Activated CD4-positive, alpha-beta T cell treated with anti-CD3 and anti-CD28 coated beads, Interleukin-2, amount 50 U/mL, for 4 hours (primary cell): Measurements from ENCODE around the gene LCMT1.
"Not testable (repeated sequence)": the region's sequence is repeated elsewhere in the genome, so short reads cannot be mapped to it uniquely, and the experiment has no call there.

Source experiments
- DNase-seq, 2 experiments: peaks; one replicate each; pipeline ENCODE4 v3.0.0-alpha.2; 2020

The LCMT1 gene

GRCh38 chr16:25097276-25097975, 14.1 kb upstream of the LCMT1 start:
- DNase-seq = no peak

- DNase-seq = no peak
Observed at GRCh38 chr16:25100511-25100910, 11.0 kb upstream of the LCMT1 start.

DNA sequence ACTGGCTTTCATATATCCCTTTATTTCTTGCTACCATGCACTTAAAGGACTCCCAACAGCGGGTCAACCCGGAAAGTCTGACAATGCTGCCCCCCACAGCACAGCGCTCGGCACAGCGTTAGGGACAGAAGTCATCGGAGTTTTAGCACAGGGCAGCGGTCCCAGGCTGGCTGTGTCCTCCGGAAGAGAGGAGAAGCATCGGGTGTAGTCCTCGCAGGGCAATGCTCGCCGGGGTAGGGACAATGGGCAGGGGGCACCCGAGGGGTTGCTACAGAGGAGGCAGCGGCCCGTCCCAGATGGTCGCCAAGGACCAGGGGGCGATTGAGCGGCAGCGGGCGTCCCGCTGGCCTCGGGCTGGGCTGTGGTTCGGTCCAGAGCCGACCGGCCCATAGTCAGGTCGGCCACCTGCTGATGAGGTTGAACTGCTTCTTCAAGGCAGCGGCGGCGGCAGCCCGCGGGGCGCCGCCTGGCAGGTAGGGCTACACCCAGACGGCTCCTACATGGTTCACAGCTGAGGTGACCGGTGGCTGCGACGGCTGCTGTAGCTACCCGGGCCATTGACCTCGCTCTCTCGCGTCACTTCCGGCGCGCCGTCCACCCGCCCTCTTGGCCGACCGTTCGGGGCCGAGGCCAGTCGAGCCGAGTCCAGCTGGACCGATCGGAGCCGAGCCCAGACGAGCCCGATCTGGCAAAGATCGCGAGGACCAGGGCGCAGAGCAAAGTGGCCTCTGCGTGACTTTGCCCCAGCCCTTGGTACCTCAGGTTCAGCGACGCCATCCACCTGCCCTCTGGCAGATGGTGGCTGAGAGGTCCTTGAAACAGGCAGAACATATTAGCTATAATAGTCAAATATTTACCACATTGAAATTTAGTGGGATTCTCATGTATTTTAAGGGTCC, 4.7 kb upstream of the LCMT1 start:
- peak; percentile 35 to 39 for DNase-seq

DNA sequence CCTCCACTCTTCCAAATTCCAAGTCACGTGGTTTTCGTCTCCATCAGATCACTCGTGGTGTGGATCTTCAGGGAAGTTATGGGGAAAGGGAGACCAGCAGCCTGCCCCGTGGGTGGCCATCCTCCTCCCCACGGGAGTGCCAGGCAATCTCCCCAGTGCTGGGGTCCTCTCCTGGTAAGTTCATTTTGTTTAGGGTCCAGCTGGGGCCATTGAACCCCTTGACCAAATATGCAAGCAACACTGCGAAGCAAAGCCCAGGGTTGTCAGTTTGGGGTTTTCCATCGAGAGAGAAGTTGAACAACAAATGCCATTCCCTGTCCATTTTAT, 4.1 kb upstream of the LCMT1 start:
- DNase-seq = no peak

DNA sequence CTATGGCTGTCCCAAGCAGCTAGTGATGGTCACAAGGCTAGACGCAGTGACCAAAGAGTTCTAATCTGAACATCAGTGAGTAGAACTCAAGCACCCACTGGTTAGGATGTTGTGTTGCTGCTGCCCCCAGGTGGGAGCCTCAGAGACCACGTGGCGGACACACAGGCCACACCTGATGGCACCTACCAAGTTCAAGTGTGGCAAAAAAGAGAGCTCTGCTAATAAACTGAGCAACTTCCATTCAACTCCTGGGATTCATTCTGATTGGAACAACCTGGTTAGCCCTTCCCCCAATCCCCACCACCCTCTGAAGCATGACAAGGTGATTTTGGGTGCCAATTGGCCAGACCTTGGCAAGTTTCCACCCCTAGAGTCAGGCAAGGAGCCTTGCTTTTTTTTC, 3.5 kb upstream of the LCMT1 start:
- peak; percentile 27 to 33 for DNase-seq

GRCh38 chr16:25109643-25110042, 1.9 kb upstream of the LCMT1 start:
- no peak for DNase-seq

GRCh38 chr16:25110387-25110947, 1.1 kb upstream of the LCMT1 start:
- peak in 1 of 2 experiments; percentile 2 for DNase-seq

- no peak for DNase-seq
Observed at GRCh38 chr16:25114121-25114520, 2.6 kb downstream of the LCMT1 start.

GRCh38 chr16:25118851-25119578, 7.5 kb downstream of the LCMT1 start:
- DNase-seq = no peak

GRCh38 chr16:25121824-25122600, 10.5 kb downstream of the LCMT1 start:
- no peak for DNase-seq

DNA sequence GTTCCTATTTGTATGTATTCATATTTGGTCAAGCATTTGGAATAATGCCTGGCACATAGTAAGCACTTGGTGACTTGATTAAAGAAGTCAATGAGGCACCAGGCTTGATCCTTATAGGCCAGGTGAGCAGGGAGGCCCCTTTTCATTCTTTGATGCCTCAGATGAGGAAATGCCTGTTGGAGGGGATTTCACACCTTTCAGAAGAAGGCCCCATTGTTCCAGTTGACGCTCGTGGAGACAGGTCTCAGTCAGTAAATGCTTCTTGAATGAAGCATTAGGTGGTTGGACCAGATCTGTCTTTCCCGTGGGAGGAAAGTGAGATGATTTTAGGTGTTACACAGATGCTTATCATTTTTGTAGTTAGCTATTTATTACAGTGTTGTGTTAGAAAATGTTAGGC, 13.0 kb downstream of the LCMT1 start:
- no peak for DNase-seq

DNA sequence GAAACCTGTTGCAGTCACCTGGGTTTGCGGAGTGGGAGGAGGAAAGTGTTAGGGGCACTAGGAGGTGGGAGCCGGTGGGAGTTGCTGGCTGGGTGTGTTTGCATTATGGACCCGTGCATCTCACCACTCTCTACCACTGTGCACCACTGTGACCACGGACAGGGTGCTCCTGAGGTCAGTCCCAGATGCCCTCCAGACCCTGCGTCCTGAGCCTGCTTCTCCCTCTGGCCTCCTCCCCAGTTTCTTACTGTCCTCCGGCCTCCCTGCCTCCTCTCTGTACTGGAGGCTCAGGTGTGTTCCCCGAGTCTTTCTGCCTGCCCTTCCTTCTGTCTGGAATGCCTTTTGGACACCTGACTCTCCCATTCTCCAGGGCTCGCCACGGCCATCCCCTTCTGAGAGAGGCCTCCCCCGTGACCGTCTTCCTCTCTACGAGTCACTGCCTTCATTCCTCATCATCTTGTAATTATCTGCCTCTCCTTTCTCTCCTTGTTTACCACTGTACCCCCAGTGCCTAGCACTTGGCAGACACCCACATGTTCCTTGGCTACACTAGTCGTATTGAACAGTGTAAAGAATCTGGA, 14.6 kb downstream of the LCMT1 start:
- DNase-seq = not testable (repeated sequence)

DNA sequence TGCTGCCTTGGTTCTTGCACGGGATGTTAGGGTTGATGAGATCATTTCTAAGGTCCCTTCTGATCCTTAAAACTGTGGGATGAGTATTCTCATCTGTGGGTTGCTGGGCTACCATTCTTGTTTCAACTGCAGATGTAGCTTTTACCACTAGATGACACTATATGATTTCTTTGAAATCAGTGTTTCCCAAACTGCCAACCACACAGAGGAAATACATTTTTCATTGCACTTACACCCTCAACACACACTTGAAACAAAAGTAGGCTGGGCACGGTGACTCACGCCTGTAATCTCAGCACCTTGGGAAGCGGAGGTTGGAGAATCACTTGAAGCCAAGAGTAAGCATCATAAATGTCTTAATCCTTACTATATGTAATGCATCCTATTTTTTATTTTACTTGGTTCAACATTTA, 15.3 kb downstream of the LCMT1 start:
- peak; percentile 9 to 18 for DNase-seq

DNA sequence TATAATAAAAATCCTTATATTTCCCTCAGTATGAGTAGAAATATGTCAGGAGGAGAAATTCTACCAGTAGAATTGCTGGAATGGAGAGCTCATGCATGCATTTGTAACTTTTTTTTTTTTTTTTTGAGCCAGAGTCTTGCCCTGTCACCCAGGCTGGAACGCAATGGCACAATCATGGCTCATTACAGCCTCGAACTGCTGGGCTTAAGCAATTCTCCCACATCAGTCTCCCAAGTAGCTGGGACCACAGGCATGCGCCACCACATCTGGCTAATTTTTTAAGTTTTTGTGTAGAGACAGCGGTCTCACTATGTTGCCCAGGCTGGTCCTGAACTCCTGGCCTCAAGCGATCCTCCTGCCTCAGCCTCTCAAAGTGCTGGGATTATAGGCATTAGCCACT, 21.2 kb downstream of the LCMT1 start:
- DNase-seq = not testable (repeated sequence)

DNA sequence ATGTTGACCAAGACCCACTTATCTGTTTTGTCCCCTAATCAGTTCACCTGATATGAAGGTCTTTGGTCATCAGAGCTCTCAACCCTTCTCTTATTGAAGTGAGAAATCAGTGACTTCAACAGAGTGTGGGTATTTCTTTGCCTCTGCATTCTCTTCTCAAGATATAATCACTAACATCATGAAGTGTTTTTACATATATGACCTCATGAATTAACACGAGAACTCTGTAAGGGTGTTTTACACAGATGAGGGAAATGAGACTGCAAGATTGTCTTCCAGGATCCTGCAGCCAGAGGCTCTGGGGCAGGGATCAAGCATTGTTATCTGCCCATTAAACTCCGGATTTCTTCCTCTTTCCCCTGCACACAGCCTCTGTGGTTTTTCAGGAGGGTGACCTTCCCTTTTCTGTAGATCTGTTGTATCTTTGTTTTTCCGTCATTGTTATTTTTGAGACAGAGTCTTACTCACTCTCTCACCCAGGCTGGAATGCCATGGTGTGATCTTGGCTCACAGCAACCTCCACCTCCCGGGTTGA, 22.7 kb downstream of the LCMT1 start:
- no peak for DNase-seq

- no peak for DNase-seq
Observed at GRCh38 chr16:25135254-25135878, 23.8 kb downstream of the LCMT1 start.

DNA sequence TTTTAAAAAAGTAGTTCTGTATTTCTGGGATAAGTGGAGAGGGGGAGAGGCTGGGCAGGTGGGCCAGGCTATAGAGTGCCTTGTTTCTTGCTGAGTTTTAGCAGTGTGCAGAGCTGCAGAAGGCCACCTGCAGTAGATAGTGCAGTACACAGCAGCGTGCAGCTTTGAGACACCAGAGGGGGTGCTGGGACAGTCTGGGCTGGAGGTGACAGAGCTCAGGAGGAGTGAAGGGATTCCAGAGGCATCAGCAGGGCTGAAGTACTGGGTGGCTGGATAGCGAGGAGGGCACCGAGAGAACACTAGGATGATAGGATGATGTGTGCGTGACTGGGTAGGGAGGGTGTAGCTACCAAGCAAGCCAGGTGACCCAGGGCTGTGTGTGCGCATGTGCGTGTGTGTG, 26.6 kb downstream of the LCMT1 start:
- no peak for DNase-seq

- DNase-seq = no peak
Observed at GRCh38 chr16:25140459-25140858, 28.9 kb downstream of the LCMT1 start.

- DNase-seq = no peak
Observed at GRCh38 chr16:25141648-25142047, 30.1 kb downstream of the LCMT1 start.

DNA sequence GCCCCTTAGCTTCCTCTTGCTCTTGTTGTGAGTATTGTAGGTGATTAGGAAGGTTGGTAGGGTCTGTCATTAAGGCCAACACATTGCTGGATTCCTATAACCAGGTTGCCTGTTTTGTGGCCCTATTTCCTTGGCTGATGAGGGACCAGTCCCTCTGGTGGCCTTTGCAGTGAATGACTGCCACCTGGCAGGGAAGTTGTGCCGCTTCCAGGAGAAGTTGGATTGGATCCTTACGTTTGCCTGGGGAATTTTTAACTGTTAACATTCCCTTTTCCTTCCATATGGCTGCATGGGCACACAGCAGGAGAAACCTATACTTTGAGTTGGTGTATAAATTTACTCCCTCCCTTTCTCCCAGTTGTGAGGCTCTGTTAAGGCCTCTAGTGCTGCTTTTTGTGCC, 32.4 kb downstream of the LCMT1 start:
- no peak for DNase-seq

DNA sequence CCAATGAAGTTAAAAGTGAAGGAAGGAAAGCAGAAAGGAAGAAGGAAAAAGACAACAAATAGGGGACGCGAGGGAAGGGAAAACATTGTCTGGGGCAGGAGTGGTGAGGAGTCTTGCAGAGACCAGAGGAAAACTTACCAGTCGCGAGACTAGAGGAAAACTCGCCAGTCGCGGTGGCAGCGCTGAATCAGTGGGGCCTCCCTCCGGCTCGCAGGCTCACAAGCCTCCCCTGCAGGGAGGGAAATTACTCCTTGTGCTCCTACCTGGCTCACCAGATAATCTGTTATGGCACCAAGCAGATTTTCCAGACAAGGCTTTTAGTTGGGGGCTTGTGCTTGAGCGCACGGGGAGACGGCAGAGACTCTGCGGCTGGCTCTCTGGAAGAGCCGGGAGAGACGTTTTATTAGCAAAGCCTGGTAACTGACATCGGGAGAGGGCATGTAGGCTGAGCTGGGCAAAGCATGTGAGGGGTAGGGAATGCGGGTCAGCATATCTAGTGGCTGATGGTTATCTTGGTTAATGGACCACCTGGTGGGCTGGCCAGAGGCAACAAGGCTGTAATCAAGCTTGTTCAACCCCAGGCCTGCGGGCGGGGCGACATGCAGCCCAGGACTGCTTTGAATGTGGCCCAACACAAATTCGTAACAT, 37.1 kb downstream of the LCMT1 start:
- DNase-seq = no peak
